ENCODE measurements around the gene CCL26.

- TF ChIP-seq CTCF (conservative IDR thresholded peaks at IDR 0.05; ENCODE audit: low read depth in 2 of 2) (no peak), CREB1 (CRISPR knock-in tag; IDR thresholded peaks at IDR 0.05; ENCODE audit: low read depth) (no peak), EZH2phosphoT487 (IDR thresholded peaks at IDR 0.05; ENCODE audit: unreplicated experiment) (no peak), REST (IDR thresholded peaks at IDR 0.05; ENCODE audit: unreplicated experiment) (no peak), EZH2 (IDR thresholded peaks at IDR 0.05; ENCODE audit: low read depth, unreplicated experiment) (no peak)
These were observed 32.0 kb upstream of the CCL26 start for GRCh38 chr7:75804004-75804403.

Data from GM23338 (cell line).